Stimulated activated CD4-positive, alpha-beta T cell treated with anti-CD3 and anti-CD28 coated beads, Interleukin-4, amount 100 ng/mL, for 24 hours (primary cell): ENCODE measurements around the gene GRHL1.

ENCODE experiments used
- DNase-seq: peaks from one replicate; pipeline ENCODE4 v3.0.0-alpha.2; 2020

The GRHL1 gene

GRCh38 chr2:10047616-10048500 is 96.4 kb downstream of the GRHL1 start:
- no peak for DNase-seq

GRCh38 chr2:10048501-10049171 is 97.1 kb downstream of the GRHL1 start:
- no peak for DNase-seq
